ENCODE data around the gene PPIG.

- no peak for TF ChIP-seq CTCF (IDR thresholded peaks at IDR 0.05)
- no peak for TF ChIP-seq EZH2phosphoT487 (IDR thresholded peaks at IDR 0.05)
- TF ChIP-seq EZH2 (IDR thresholded peaks at IDR 0.05): no peak
Observed at GRCh38 chr2:169613876-169614275, 29.7 kb downstream of the PPIG start.
